ENCODE data around the gene PCBP2.

The PCBP2 gene

GRCh38 chr12:53423597-53423996 lies 28.3 kb upstream of the PCBP2 start, which contains the start of gene AMHR2:
AMHR2 (plus strand) TSS chr12:53423855; CDS start chr12:53423935, 80 bp downstream.
- Histone ChIP-seq H2AFZ (ENCODE audit: low read depth) (no peak within 1 kb of the TSS), H3K27me3 (ENCODE audit: insufficient read depth, low read depth) (no peaks in the 10 kb centered on the region), H3K4me2 (no peak within 1 kb of the TSS), H3K27ac (no peak within 1 kb of the TSS), H3K4me3 (IDR thresholded peaks at IDR 0.05; ENCODE audit: insufficient read depth, low read depth, low read length) (no peak within 1 kb of the TSS), H3K4me1 (ENCODE audit: low read depth, poor library complexity, severe bottlenecking) (peaks cover 37% of the 10 kb centered on the region), H3K79me2 (ENCODE audit: insufficient read depth, low read depth) (no peaks in the 10 kb centered on the region), H3K9ac (no peak within 1 kb of the TSS), H3K36me3 (ENCODE audit: insufficient read depth) (no peaks in the 10 kb centered on the region), H4K20me1 (ENCODE audit: insufficient read depth) (no peaks in the 10 kb centered on the region)
- no peak for TF ChIP-seq CTCF (conservative IDR thresholded peaks at IDR 0.05; ENCODE audit: low read depth, low read length)

- Histone ChIP-seq H3K9ac (no peak overlapping the region), H3K36me3 (ENCODE audit: insufficient read depth) (no peaks in the 10 kb centered on the region), H3K4me3 (IDR thresholded peaks at IDR 0.05; ENCODE audit: insufficient read depth, low read depth, low read length) (no peak overlapping the region), H3K27me3 (ENCODE audit: insufficient read depth, low read depth) (no peaks in the 10 kb centered on the region), H4K20me1 (ENCODE audit: insufficient read depth) (no peaks in the 10 kb centered on the region), H2AFZ (ENCODE audit: low read depth) (no peak overlapping the region), H3K27ac (no peak overlapping the region), H3K4me1 (ENCODE audit: low read depth, poor library complexity, severe bottlenecking) (peaks cover 41% of the 10 kb centered on the region), H3K4me2 (no peak overlapping the region), H3K79me2 (ENCODE audit: insufficient read depth, low read depth) (no peaks in the 10 kb centered on the region)
- TF ChIP-seq CTCF (conservative IDR thresholded peaks at IDR 0.05; ENCODE audit: low read depth, low read length) = no peak
Measured at GRCh38 chr12:53424626-53425514, 27.0 kb upstream of the PCBP2 start.

GRCh38 chr12:53425515-53426150 lies 26.3 kb upstream of the PCBP2 start:
- Histone ChIP-seq H3K27me3 (ENCODE audit: insufficient read depth, low read depth) (no peaks in the 10 kb centered on the region), H2AFZ (ENCODE audit: low read depth) (no peak overlapping the region), H3K4me1 (ENCODE audit: low read depth, poor library complexity, severe bottlenecking) (peaks cover 41% of the 10 kb centered on the region), H3K36me3 (ENCODE audit: insufficient read depth) (no peaks in the 10 kb centered on the region), H3K4me2 (no peak overlapping the region), H3K9ac (no peak overlapping the region), H3K27ac (no peak overlapping the region), H4K20me1 (ENCODE audit: insufficient read depth) (no peaks in the 10 kb centered on the region), H3K79me2 (ENCODE audit: insufficient read depth, low read depth) (no peaks in the 10 kb centered on the region), H3K4me3 (IDR thresholded peaks at IDR 0.05; ENCODE audit: insufficient read depth, low read depth, low read length) (no peak overlapping the region)
- TF ChIP-seq CTCF (conservative IDR thresholded peaks at IDR 0.05; ENCODE audit: low read depth, low read length) = no peak

- H4K20me1 ChIP-seq (ENCODE audit: insufficient read depth) = no peaks in the 10 kb centered on the region
- H3K4me3 ChIP-seq (IDR thresholded peaks at IDR 0.05; ENCODE audit: insufficient read depth, low read depth, low read length) = no peak overlapping the region
- H3K79me2 ChIP-seq (ENCODE audit: insufficient read depth, low read depth) = no peaks in the 10 kb centered on the region
- TF ChIP-seq CTCF (conservative IDR thresholded peaks at IDR 0.05; ENCODE audit: low read depth, low read length) = no peak
- no peaks in the 10 kb centered on the region; the same call in 1 of the 2 replicates for H3K27me3 ChIP-seq (ENCODE audit: insufficient read depth, low read depth)
- H3K27ac ChIP-seq = peak overlapping the region; percentile 47
- H3K4me1 ChIP-seq (ENCODE audit: low read depth, poor library complexity, severe bottlenecking) = peaks cover 30% of the 10 kb centered on the region
- H3K9ac ChIP-seq = peak overlapping the region; percentile 4; the same call in 1 of the 2 replicates
- peak overlapping the region; percentile 32 for H3K4me2 ChIP-seq
- H2AFZ ChIP-seq (ENCODE audit: low read depth) = peak overlapping the region; percentile 63
- H3K36me3 ChIP-seq (ENCODE audit: insufficient read depth) = no peaks in the 10 kb centered on the region
Measured at GRCh38 chr12:53427905-53428594, 23.9 kb upstream of the PCBP2 start.
